Measurements from ENCODE around the gene EDEM1.

GRCh38 chr3:5170975-5171374, 16.5 kb upstream of the EDEM1 start:
- TF ChIP-seq ZNF274 (IDR thresholded peaks at IDR 0.05; ENCODE audit: low read depth, low read length), result no peak
- TF ChIP-seq SUZ12 (IDR thresholded peaks at IDR 0.05; ENCODE audit: extremely low read depth, insufficient read depth, insufficient read length), result no peak
- no peak for TF ChIP-seq YY1 (IDR thresholded peaks at IDR 0.05; ENCODE audit: insufficient read depth, insufficient read length)
